HepG2 (cell line): ENCODE data around the gene LOC128125822.
A peak's percentile ranks its signal among the peaks of the same experiment; 100 is the strongest.

Experiments used
- FOXA1 ChIP-seq, 2 experiments: fragments of 450-650 bp in 1 of 2; sonication (generic) in 1 of 2; formaldehyde crosslinking in 1 of 2; IDR thresholded peaks; 2 replicates each; pipeline versions ENCODE4 v1.4.0 to v1.6.1; 2016 to 2020; ENCODE audit warnings: missing genetic modification reagents in 1 of 2
- KDM5A ChIP-seq: fragments of 200-600 bp; sonication (generic); IDR thresholded peaks from 2 replicates; pipeline ENCODE4 v1.7.0; 2018; ENCODE audit warnings: antibody characterized with exemption, mild to moderate bottlenecking, low read length, borderline replicate concordance
- MAX ChIP-seq: IDR thresholded peaks from 2 replicates; pipeline ENCODE4 v1.6.1; 2012; ENCODE audit warnings: inconsistent platforms
- NFATC3 ChIP-seq: sonication (generic); formaldehyde crosslinking; IDR thresholded peaks from 2 replicates; pipeline ENCODE4 v1.5.1; 2020; ENCODE audit warnings: mild to moderate bottlenecking, missing genetic modification reagents
- REL ChIP-seq: sonication (generic); formaldehyde crosslinking; conservative IDR thresholded peaks from 2 replicates; pipeline ENCODE4 v1.8.0; 2022; ENCODE audit warnings: mild to moderate bottlenecking, missing genetic modification reagents, moderate library complexity
- RNF2 ChIP-seq: fragments of 450-650 bp; conservative IDR thresholded peaks from 2 replicates; pipeline ENCODE4 v1.6.1; 2016; ENCODE audit warnings: low read depth
- SNAPC2 ChIP-seq: sonication (generic); formaldehyde crosslinking; IDR thresholded peaks from 2 replicates; pipeline ENCODE4 v1.8.1; 2022; ENCODE audit warnings: mild to moderate bottlenecking, missing genetic modification reagents
- TBX3 ChIP-seq: fragments of 450-650 bp; IDR thresholded peaks from 2 replicates; pipeline ENCODE4 v1.6.1; 2017; ENCODE audit warnings: antibody characterized with exemption, mild to moderate bottlenecking, inconsistent platforms, borderline replicate concordance
- XBP1 ChIP-seq: sonication (generic); formaldehyde crosslinking; IDR thresholded peaks from 2 replicates; pipeline ENCODE4 v1.5.0; 2020; ENCODE audit warnings: missing genetic modification reagents
- ZBTB20 ChIP-seq: sonication (generic); formaldehyde crosslinking; IDR thresholded peaks from 2 replicates; pipeline ENCODE4 v1.8.1; 2023; ENCODE audit warnings: missing genetic modification reagents, low read depth, mild to moderate bottlenecking, borderline replicate concordance
- ZBTB3 ChIP-seq: sonication (generic); formaldehyde crosslinking; IDR thresholded peaks from 2 replicates; pipeline ENCODE4 v1.4.0; 2020; ENCODE audit warnings: low read depth, mild to moderate bottlenecking, moderate library complexity, missing genetic modification reagents, borderline replicate concordance
- ZNF431 ChIP-seq: sonication (generic); formaldehyde crosslinking; IDR thresholded peaks from 2 replicates; pipeline ENCODE4 v1.9.0; 2022; ENCODE audit warnings: missing genetic modification reagents, low read depth, mild to moderate bottlenecking, borderline replicate concordance
- ZNF446 ChIP-seq: sonication (generic); formaldehyde crosslinking; IDR thresholded peaks from 2 replicates; pipeline ENCODE4 v1.5.0; 2020; ENCODE audit warnings: mild to moderate bottlenecking, missing genetic modification reagents
- ZSCAN21 ChIP-seq: sonication (generic); formaldehyde crosslinking; IDR thresholded peaks from 2 replicates; pipeline ENCODE4 v1.8.0; 2022; ENCODE audit warnings: mild to moderate bottlenecking, missing genetic modification reagents, moderate library complexity, borderline replicate concordance
- TF ChIP-seq, protein P1 (sequence below): sonication (generic); formaldehyde crosslinking; IDR thresholded peaks from 2 replicates; pipeline ENCODE4 v1.5.0; 2020; ENCODE audit warnings: mild to moderate bottlenecking, missing genetic modification reagents, borderline replicate concordance
- TF ChIP-seq, protein P2 (sequence below): sonication (generic); formaldehyde crosslinking; IDR thresholded peaks from 2 replicates; pipeline ENCODE4 v1.4.0; 2020; ENCODE audit warnings: low read depth, mild to moderate bottlenecking, missing genetic modification reagents
- TF ChIP-seq, protein P3 (sequence below): IDR thresholded peaks from 2 replicates; pipeline ENCODE4 v1.6.1; 2016; ENCODE audit warnings: mild to moderate bottlenecking, missing biosample characterization, missing genetic modification reagents

Gene LOC128125822

DNA sequence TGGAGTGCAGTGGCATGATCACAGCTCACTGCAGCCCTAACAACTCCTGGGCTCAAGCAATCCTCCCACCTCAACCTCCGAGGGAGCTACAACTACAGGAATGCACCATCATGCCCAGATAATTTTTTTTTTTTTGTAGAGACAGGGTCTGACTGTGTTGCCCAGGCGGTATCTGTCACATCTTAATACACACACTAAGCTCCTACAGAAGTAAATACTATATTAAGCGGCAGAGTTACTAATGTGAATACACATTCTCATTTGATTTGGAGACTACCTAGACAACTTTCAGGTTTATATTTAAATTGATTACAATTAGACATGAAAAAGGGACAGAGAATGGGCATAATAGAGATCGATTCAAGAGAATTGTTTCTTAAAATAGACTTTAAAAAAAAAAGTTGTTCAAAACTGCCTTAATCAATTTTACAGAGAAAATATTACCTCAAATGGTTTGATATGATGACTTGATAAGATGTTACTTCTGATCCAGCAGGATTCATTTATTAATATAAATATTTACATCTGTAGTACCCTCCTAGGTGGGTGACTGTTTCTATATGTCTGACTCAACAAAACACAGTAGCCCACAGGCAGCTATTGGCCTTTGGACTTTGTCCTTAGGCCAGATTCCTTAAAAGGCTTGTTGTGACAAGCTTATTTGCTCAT lies 7.1 kb upstream of the LOC128125822 start (continued):
- TF ChIP-seq, protein P1, sequence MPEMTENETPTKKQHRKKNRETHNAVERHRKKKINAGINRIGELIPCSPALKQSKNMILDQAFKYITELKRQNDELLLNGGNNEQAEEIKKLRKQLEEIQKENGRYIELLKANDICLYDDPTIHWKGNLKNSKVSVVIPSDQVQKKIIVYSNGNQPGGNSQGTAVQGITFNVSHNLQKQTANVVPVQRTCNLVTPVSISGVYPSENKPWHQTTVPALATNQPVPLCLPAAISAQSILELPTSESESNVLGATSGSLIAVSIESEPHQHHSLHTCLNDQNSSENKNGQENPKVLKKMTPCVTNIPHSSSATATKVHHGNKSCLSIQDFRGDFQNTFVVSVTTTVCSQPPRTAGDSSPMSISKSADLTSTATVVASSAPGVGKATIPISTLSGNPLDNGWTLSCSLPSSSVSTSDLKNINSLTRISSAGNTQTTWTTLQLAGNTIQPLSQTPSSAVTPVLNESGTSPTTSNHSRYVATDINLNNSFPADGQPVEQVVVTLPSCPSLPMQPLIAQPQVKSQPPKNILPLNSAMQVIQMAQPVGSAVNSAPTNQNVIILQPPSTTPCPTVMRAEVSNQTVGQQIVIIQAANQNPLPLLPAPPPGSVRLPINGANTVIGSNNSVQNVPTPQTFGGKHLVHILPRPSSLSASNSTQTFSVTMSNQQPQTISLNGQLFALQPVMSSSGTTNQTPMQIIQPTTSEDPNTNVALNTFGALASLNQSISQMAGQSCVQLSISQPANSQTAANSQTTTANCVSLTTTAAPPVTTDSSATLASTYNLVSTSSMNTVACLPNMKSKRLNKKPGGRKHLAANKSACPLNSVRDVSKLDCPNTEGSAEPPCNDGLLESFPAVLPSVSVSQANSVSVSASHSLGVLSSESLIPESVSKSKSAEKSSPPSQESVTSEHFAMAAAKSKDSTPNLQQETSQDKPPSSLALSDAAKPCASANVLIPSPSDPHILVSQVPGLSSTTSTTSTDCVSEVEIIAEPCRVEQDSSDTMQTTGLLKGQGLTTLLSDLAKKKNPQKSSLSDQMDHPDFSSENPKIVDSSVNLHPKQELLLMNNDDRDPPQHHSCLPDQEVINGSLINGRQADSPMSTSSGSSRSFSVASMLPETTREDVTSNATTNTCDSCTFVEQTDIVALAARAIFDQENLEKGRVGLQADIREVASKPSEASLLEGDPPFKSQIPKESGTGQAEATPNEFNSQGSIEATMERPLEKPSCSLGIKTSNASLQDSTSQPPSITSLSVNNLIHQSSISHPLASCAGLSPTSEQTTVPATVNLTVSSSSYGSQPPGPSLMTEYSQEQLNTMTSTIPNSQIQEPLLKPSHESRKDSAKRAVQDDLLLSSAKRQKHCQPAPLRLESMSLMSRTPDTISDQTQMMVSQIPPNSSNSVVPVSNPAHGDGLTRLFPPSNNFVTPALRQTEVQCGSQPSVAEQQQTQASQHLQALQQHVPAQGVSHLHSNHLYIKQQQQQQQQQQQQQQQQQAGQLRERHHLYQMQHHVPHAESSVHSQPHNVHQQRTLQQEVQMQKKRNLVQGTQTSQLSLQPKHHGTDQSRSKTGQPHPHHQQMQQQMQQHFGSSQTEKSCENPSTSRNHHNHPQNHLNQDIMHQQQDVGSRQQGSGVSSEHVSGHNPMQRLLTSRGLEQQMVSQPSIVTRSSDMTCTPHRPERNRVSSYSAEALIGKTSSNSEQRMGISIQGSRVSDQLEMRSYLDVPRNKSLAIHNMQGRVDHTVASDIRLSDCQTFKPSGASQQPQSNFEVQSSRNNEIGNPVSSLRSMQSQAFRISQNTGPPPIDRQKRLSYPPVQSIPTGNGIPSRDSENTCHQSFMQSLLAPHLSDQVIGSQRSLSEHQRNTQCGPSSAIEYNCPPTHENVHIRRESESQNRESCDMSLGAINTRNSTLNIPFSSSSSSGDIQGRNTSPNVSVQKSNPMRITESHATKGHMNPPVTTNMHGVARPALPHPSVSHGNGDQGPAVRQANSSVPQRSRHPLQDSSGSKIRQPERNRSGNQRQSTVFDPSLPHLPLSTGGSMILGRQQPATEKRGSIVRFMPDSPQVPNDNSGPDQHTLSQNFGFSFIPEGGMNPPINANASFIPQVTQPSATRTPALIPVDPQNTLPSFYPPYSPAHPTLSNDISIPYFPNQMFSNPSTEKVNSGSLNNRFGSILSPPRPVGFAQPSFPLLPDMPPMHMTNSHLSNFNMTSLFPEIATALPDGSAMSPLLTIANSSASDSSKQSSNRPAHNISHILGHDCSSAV (CRISPR knock-in tag) = no peak
- TF ChIP-seq, protein P2, sequence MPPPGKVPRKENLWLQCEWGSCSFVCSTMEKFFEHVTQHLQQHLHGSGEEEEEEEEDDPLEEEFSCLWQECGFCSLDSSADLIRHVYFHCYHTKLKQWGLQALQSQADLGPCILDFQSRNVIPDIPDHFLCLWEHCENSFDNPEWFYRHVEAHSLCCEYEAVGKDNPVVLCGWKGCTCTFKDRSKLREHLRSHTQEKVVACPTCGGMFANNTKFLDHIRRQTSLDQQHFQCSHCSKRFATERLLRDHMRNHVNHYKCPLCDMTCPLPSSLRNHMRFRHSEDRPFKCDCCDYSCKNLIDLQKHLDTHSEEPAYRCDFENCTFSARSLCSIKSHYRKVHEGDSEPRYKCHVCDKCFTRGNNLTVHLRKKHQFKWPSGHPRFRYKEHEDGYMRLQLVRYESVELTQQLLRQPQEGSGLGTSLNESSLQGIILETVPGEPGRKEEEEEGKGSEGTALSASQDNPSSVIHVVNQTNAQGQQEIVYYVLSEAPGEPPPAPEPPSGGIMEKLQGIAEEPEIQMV (CRISPR knock-in tag) = no peak
- TF ChIP-seq REL (no peak), ZBTB20 (CRISPR knock-in tag) (peak; percentile 98), TBX3 (no peak), SNAPC2 (CRISPR knock-in tag) (no peak), RNF2 (no peak), XBP1 (CRISPR knock-in tag) (no peak), ZNF431 (no peak), FOXA1 (IDR thresholded peaks at IDR 0.05) (no peak), FOXA1 (CRISPR knock-in tag; IDR thresholded peaks at IDR 0.05) (peak; percentile 70), ZSCAN21 (no peak), ZBTB3 (CRISPR knock-in tag) (no peak), ZNF446 (CRISPR knock-in tag) (no peak), NFATC3 (CRISPR knock-in tag) (no peak), MAX (peak; percentile 4; the same call in 1 of the 2 replicates), KDM5A (peak; percentile 67; the same call in 1 of the 2 replicates)
- TF ChIP-seq, protein P3, sequence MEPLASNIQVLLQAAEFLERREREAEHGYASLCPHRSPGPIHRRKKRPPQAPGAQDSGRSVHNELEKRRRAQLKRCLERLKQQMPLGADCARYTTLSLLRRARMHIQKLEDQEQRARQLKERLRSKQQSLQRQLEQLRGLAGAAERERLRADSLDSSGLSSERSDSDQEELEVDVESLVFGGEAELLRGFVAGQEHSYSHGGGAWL (CRISPR knock-in tag) = no peak
